ENCODE results near the gene DNAH17. TPM values are rescaled to one million over a fixed set of nuclear protein-coding genes. Genes with fewer than 3 reads are reported as not detected.

The DNAH17 gene
- total and polyA plus RNA-seq, 2 of the 13 experiments (the other 11 are each of a cell fraction or from before 2014, with no cell fraction given), result 0.86 to 1.6 TPM

DNA sequence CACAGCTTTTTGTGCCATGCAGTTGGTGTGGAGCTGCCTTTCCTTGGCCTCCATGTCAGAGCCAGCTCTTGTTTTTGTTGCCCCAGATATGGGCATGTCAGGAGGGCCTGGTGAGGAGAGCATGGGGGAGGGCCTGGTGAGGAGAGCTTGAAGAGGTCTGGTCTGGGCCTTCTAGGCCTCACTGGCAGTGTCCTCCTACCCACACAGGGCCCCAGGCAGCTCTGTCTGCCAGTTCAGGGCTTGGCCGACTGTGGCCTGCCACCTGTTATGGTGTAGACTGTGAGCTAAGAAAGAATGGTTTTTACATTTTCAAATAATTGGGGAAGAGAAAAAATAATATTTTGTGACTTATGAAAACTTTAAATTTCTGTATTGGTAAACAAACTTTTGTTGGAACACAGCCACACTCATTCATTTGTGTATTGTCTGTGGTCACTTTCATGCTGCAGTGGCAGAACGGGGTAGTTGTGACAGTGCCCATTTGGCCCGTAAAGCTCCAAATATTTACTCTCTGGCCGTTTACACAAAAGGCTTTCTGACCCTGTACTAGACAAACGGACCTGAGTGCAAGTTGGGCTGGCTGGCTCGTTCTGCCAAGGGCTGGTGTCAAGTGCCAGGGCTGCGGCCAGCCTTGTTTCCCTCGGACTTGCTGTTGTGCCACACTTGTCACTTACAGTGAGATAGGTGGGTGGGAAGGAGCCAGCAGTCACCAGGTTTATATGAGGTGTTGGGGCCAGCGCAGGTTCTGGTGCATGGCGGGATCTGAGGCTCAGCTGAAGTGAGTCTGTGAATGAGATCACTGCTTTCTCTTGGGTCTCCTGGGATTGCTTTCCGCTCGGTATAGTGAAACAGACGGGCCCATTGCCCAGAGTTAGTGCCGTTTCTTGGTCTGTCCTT lies 180.5 kb downstream of the DNAH17 start (continued):
- TF ChIP-seq NCOA2 (CRISPR knock-in tag; IDR thresholded peaks at IDR 0.05) (no peak), ZNF747 (CRISPR knock-in tag; IDR thresholded peaks at IDR 0.05; ENCODE audit: borderline replicate concordance) (no peak), SALL1 (CRISPR knock-in tag; IDR thresholded peaks at IDR 0.05) (no peak; the same call in 1 of the 2 replicates), LCORL (IDR thresholded peaks at IDR 0.05) (no peak), LCORL (CRISPR knock-in tag; IDR thresholded peaks at IDR 0.05) (0 out of 2 replicates have a peak, but pooled peaks have one; percentile 27), CREB1 (IDR thresholded peaks at IDR 0.05) (no peak), CREB1 (CRISPR knock-in tag; IDR thresholded peaks at IDR 0.05) (no peak), SSRP1 (CRISPR knock-in tag; IDR thresholded peaks at IDR 0.05) (no peak), SPEN (CRISPR knock-in tag; IDR thresholded peaks at IDR 0.05; ENCODE audit: low read depth) (0 out of 2 replicates have a peak, but pooled peaks have one; percentile 23), RBM22 (optimal IDR thresholded peaks at IDR 0.05; ENCODE audit: low read length) (peak; percentile 69), RBM39 (IDR thresholded peaks at IDR 0.05; ENCODE audit: low read depth, low read length, poor library complexity, severe bottlenecking) (no peak), ZSCAN29 (CRISPR knock-in tag; conservative IDR thresholded peaks at IDR 0.05) (no peak), ZNF83 (CRISPR knock-in tag; IDR thresholded peaks at IDR 0.05; ENCODE audit: borderline replicate concordance) (no peak), FOXO1 (CRISPR knock-in tag; IDR thresholded peaks at IDR 0.05) (peak; percentile 42; the same call in 1 of the 2 replicates), ZNF775 (CRISPR knock-in tag; IDR thresholded peaks at IDR 0.05; ENCODE audit: borderline replicate concordance) (no peak), MEF2D (CRISPR knock-in tag; IDR thresholded peaks at IDR 0.05) (no peak), RARA (CRISPR knock-in tag; IDR thresholded peaks at IDR 0.05) (peak; percentile 40; the same call in 1 of the 2 replicates), ZNF879 (CRISPR knock-in tag; IDR thresholded peaks at IDR 0.05) (no peak), ZNF7 (CRISPR knock-in tag; IDR thresholded peaks at IDR 0.05) (no peak), ZNF431 (CRISPR knock-in tag; IDR thresholded peaks at IDR 0.05; ENCODE audit: borderline replicate concordance, low read depth) (no peak), ZNF441 (CRISPR knock-in tag; IDR thresholded peaks at IDR 0.05; ENCODE audit: borderline replicate concordance) (no peak), ZNF670 (CRISPR knock-in tag; IDR thresholded peaks at IDR 0.05; ENCODE audit: borderline replicate concordance) (no peak), MYNN (CRISPR knock-in tag; IDR thresholded peaks at IDR 0.05; ENCODE audit: low read depth) (no peak)
- TF ChIP-seq, protein P1, sequence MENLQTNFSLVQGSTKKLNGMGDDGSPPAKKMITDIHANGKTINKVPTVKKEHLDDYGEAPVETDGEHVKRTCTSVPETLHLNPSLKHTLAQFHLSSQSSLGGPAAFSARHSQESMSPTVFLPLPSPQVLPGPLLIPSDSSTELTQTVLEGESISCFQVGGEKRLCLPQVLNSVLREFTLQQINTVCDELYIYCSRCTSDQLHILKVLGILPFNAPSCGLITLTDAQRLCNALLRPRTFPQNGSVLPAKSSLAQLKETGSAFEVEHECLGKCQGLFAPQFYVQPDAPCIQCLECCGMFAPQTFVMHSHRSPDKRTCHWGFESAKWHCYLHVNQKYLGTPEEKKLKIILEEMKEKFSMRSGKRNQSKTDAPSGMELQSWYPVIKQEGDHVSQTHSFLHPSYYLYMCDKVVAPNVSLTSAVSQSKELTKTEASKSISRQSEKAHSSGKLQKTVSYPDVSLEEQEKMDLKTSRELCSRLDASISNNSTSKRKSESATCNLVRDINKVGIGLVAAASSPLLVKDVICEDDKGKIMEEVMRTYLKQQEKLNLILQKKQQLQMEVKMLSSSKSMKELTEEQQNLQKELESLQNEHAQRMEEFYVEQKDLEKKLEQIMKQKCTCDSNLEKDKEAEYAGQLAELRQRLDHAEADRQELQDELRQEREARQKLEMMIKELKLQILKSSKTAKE (CRISPR knock-in tag; IDR thresholded peaks at IDR 0.05; ENCODE audit: borderline replicate concordance), result no peak
- TF ChIP-seq, protein P2, sequence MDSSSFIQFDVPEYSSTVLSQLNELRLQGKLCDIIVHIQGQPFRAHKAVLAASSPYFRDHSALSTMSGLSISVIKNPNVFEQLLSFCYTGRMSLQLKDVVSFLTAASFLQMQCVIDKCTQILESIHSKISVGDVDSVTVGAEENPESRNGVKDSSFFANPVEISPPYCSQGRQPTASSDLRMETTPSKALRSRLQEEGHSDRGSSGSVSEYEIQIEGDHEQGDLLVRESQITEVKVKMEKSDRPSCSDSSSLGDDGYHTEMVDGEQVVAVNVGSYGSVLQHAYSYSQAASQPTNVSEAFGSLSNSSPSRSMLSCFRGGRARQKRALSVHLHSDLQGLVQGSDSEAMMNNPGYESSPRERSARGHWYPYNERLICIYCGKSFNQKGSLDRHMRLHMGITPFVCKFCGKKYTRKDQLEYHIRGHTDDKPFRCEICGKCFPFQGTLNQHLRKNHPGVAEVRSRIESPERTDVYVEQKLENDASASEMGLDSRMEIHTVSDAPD (CRISPR knock-in tag; IDR thresholded peaks at IDR 0.05), result no peak
- TF ChIP-seq, protein P3, sequence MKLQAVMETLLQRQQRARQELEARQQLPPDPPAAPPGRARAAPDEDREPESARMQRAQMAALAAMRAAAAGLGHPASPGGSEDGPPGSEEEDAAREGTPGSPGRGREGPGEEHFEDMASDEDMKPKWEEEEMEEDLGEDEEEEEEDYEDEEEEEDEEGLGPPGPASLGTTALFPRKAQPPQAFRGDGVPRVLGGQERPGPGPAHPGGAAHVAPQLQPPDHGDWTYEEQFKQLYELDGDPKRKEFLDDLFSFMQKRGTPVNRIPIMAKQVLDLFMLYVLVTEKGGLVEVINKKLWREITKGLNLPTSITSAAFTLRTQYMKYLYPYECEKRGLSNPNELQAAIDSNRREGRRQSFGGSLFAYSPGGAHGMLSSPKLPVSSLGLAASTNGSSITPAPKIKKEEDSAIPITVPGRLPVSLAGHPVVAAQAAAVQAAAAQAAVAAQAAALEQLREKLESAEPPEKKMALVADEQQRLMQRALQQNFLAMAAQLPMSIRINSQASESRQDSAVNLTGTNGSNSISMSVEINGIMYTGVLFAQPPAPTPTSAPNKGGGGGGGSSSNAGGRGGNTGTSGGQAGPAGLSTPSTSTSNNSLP (IDR thresholded peaks at IDR 0.05; ENCODE audit: low read depth, low read length), result no peak

All from HepG2 (cell line).